ENCODE results near the gene SLC11A1. TPM values are rescaled to one million over a fixed set of nuclear protein-coding genes. Genes with fewer than 3 reads are reported as not detected.

Gene SLC11A1
- under 1 TPM; under 0.01 to 0.34 TPM for total RNA-seq

GRCh38 chr2:218381916-218382366, at the start of gene SLC11A1:
Gene SLC11A1 (plus strand): TSS chr2:218382273. CDS start chr2:218382369, 96 bp downstream.

GRCh38 chr2:218399391-218400166, 17.5 kb downstream of the SLC11A1 start, which contains the start of gene CTDSP1:
Gene CTDSP1 (plus strand): TSS chr2:218399868. CDS start chr2:218400091, 223 bp downstream.

GRCh38 chr2:218418717-218419458, 36.8 kb downstream of the SLC11A1 start, which contains the start of gene VIL1:
Gene VIL1 (plus strand): TSS chr2:218419123. CDS start chr2:218423779, 4,656 bp downstream.

Small RNAs within 50 kb of the gene (small RNA-seq; reads per million reads assigned to genes)
- gene MIR26B (1,833 to 1,878 reads per million in 2 donors), gene MIR6810 (0 reads per million in 2 donors)

Other genes with a start within 250 kb of the SLC11A1 start
- not detected for gene CXCR1, start 215.3 kb upstream of the SLC11A1 start, total RNA-seq
- 100 to 1,000 TPM; 233 to 312 TPM for gene ARPC2, start 165.1 kb upstream of the SLC11A1 start, total RNA-seq
- gene GPBAR1, start 121.3 kb upstream of the SLC11A1 start, total RNA-seq = under 1 TPM in 1 of 2 donors, not detected in 1; under 0.01 TPM
- gene AAMP, start 112.1 kb upstream of the SLC11A1 start, total RNA-seq = 100 to 1,000 TPM in 1 of 2 donors, 10 to 100 TPM in 1; 85.0 to 131 TPM
- 10 to 100 TPM; 38.3 to 42.3 TPM for gene PNKD, start 111.8 kb upstream of the SLC11A1 start, total RNA-seq
- 100 to 1,000 TPM; 209 to 266 TPM for gene TMBIM1, start 89.8 kb upstream of the SLC11A1 start, total RNA-seq
- under 1 TPM in 1 of 2 donors, not detected in 1; 0.33 TPM for gene CATIP, start 25.4 kb upstream of the SLC11A1 start, total RNA-seq
- gene CTDSP1, start 17.6 kb downstream of the SLC11A1 start, total RNA-seq = 10 to 100 TPM; 26.6 to 27.9 TPM
- gene VIL1, start 36.9 kb downstream of the SLC11A1 start, total RNA-seq = not detected
- gene USP37, start 186.1 kb downstream of the SLC11A1 start, total RNA-seq = 10 to 100 TPM; 12.0 to 16.3 TPM
- gene CNOT9, start 186.6 kb downstream of the SLC11A1 start, total RNA-seq = 100 to 1,000 TPM in 1 of 2 donors, 10 to 100 TPM in 1; 88.1 to 126 TPM
- gene PLCD4, start 225.6 kb downstream of the SLC11A1 start, total RNA-seq = 1 to 10 TPM; 9.0 to 9.6 TPM